NCI-H345 treated with DMSO at 0.1 percent for 48 hours (cell line): ENCODE data around the gene C1QTNF8.

Source experiments
- DNase-seq: peaks from one replicate; lab custom pipeline; 2025; ENCODE audit not compliant: unreplicated experiment; lab: John Stamatoyannopoulos, UW

Gene C1QTNF8

DNA sequence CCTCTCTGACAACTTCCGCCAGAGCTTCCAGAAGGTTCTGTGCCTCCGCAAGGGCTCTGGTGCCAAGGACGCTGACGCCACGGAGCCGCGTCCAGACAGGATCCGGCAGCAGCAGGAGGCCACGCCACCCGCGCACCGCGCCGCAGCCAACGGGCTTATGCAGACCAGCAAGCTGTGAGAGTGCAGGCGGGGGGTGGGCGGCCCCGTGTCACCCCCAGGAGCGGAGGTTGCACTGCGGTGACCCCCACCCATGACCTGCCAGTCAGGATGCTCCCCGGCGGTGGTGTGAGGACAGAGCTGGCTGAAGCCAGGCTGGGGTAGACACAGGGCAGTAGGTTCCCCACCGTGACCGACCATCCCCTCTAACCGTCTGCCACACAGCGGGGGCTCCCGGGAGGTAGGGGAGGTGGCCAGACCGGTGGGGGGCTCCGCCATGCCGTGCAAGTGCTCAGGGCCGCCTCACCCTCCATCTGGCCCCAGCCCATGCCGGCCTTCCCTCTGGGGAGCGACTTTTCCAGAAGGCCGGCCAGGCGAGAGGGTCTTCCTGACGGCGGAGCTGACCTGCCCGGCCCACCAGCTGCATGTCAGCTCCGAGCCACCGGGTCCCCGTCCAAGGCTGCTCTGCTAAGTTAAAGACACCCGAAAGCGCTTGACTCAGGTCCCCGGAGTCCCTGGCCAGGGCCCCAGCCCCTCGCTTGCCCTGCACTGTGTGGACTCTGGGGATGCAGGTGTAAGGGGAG is 16.1 kb downstream of the C1QTNF8 start:
- no peak for DNase-seq

DNA sequence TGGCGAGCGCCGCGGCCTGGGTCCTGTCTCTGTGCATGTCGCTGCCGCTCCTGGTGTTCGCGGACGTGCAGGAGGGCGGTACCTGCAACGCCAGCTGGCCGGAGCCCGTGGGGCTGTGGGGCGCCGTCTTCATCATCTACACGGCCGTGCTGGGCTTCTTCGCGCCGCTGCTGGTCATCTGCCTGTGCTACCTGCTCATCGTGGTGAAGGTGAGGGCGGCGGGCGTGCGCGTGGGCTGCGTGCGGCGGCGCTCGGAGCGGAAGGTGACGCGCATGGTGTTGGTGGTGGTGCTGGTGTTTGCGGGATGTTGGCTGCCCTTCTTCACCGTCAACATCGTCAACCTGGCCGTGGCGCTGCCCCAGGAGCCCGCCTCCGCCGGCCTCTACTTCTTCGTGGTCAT is 16.7 kb downstream of the C1QTNF8 start:
- no peak for DNase-seq

DNA sequence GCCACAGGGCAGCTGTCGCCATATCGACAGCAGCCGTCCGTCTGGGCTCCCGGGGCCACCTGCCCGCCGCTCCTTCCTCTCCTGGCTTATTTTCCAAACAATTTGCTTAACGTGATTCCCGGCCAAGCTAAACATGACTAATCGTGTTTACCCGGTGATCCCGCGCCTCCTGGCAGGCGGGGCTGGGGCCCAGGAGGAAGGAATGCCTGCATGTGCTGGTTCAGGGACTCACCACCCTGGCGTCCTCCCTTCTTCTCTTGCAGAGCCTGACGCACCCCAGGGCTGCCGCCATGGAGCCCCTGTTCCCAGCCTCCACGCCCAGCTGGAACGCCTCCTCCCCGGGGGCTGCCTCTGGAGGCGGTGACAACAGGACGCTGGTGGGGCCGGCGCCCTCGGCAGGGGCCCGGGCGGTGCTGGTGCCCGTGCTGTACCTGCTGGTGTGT is 17.4 kb downstream of the C1QTNF8 start:
- no peak for DNase-seq

DNA sequence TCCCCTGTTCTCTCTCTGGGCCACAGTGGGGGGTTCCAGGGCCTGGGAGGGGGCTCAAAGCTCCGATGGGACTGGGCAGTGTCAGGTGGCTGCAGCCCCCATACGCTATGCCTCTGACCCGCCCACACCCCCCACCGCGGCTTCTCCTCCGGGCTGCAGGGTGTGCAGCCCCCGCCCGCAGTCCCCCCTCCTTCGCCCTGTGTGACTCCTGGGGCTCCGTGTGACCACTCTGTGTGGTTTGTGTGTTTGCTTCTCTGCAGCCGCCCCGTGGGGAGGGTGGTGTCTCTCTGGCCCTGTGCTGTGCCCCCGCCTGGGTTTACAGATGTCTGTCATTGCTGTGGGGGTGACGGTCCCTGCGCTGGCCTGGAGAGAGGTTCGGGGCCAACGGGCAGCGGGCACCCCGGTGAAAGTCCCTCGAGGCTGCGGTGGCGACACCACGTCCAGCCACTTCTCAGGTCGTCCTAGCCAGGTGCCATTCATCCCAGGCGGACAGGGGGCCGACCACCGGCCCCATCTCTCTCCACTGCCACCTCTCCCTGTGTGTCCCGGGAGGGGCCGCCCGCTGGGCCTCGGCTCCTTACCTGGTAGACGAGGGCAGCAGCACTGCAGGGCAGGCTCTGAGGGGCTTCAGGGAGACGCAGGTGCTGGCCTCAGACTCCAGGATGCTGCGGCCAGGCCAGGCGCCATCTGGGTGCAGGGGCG is 18.0 kb downstream of the C1QTNF8 start:
- DNase-seq: no peak

DNA sequence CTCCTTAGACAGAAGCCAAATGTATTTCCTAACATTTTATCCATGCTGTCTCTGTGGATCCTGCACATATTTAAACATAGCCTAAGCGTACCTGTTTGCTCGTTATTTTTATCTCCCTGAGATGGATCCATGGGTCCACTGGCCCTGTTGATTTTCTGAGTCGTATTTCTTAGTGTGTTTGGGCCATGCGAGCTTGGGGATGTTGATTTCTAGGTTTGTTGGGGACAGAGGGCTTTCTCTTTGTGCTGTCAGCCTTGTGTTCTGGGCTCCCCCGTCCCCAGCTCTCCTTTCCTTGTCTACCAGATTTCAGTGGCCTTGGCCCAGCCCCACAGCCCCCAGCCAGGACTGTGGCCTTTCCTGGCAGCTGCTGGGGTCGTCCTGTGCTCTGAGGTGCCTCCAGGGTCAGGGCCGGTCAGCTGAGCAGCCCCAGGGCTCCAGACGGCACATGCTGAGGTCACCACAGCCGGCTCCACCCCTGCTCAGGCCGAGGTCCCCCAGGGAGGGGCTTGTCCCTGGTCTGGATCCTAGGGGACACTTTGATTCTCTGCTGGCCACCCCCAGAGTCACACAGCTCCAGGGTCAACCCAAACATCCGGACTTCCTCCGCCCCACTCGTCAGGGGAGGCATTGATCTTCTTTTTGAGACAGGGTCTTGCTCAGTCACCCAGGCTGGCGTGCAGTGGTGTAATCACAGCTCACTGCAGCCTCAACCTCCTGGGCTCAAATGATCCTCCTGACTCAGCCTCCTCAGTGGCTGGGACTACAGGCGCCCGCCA is 19.1 kb downstream of the C1QTNF8 start:
- DNase-seq: no peak

DNA sequence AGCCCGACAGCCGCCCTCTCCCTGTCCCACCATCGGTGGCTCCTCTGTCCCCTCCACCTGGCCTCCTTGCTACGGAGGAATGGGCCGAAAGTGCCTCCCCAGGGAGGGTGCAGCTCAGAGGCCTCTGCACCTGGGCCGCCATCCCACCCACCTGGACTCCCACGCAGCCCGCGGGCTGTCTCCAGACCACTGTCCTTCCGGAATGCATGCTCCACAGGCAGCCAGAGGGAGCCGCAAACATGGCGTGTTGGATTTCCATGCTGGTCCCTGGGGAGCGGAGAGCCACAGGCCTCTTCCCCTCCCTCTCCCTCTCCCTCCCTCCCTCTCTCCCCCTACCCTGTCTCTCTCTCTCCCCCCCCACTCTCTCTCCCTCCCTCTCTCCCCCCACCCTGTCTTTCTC is 20.5 kb downstream of the C1QTNF8 start:
- no peak for DNase-seq

DNA sequence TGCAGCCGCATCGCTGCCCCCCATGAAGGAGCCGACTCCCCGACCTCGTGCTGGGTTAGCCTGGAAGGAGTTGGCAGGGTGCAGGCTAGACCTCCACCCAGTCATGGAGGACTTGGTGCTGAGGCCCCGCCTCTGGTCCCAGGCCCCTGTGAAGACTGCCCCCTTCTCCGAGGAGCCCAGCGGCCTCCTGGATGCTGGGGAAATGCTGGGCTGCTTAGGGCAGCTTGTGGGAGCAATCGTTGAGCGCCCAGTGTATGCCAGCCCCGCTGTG is 21.7 kb downstream of the C1QTNF8 start:
- DNase-seq: no peak

DNA sequence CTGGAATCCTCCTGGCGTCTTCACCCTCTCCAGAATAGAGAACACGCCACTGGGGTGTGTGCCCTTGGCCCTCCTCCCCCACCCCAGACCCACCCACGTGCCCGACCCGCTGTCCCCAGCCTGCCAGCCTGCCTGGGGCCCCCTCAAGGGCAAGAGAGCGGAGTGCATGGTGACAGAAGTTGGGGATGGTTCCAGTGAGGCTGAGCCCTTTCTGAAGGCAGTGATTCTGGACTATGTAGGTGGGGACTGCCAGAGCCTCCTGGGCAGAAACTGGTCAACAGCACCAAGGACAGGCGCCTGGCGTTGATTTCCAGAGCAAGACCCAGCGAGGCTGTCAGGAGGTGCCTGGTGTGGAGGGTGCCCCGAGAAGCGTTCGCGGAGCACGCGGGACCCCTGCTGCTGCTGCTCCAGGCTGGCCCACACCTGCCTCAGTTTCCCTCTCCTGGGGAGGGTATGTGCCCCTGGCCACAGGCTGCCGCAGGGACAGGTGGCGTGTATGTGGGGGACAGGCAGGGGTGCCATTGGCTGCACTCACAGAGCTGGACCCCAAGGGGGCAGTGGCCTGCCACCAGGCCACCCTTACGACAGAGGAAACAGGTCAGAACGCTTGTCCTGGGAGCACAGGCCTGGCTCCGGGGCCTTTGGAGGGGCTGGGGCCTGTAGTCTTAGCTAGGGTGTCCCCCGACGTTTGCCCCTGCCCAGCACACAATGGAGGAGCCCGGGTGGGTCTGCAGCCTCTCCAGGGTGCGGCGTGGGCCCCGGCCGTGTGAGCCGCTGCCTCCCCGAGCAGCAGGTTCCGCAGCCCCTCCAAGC is 22.3 kb downstream of the C1QTNF8 start:
- no peak for DNase-seq

DNA sequence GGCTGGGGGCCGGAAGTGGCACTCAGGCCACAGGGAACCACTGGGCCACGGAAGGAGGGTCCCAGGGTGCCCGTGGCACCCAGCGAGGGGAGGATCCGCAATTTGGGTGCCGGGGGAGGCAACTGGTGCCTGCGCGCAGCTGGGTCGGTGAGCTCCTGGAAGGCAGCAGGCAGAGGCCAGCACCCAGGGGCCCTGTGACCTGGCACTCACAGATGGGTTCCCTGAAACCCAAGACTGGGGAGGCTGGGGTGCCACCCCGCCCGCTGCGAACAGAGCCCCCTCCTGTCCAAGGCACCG is 22.8 kb downstream of the C1QTNF8 start:
- no peak for DNase-seq

DNA sequence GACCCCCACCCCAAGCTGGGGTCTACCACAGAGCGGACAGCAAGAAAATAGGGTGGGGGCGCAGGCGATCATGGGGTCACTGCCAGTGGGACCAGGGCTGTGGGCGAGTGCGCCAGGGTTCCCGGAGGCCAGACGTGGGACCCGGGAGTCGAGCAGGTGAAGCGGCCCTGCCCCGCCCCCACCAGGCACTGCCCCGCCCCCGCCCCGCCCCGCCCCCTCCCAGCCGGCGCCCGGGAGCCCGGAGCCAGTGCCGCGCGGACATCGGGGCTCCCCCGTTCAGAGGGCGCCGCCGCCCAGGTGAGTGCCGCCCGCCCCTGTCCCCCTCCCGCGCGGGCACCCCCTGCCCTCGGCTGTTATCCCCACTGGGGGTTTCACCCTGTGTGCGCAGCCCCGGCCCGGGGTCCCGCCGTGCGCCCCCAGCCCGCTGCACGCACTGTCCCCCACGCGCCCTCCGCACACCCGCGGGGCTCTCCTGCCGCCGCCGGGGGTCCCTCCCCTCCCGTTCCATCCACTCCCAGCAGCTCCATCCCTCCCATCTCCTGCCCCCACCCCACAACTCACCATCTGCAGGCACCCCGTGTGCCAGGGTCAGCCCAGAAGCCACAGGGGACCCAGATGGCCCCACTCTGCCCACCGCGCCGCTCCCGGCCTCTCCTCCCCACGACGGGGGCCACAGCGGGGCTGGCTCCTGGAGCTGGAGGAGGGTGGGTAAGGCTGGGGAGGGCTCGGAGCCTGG is 23.4 kb downstream of the C1QTNF8 start, which contains the start of gene SSTR5:
TSS of gene SSTR5 (plus strand) at position 222 of the 736 bp plus-strand sequence. CDS start 6,122 bp downstream, outside the sequence.
- DNase-seq: no peak

DNA sequence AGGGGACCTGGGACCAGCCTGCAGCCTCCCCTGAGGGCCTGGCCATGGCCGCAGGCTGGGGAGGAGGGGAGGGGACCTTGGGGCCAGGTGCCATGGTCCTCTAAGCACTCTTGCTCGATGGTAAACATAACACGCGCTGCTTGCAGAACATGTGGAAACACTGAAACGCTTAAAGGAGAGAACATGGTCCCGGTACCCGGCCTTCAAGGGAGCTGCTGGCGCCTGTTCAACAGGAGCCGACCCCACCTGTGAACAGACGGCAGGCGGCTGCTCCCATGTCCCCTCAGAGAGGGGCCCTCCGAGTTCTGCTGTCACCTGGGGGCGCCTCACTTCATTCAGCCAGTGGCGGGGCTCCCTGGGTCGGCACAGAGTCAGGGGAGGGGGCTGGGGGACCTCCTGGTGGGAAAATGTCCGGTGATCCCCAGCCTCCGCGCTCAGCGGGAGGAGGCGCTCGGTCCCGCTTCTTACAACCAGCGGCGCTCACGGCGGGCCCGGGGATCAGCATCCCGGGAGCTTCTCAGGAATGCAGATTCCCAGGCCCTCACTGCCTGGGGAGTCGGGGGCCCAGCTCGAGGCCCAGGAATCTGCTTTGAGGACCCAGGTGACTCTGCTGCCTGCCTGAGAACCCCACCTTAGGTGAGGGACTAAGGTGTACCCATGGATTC is 24.4 kb downstream of the C1QTNF8 start:
- no peak for DNase-seq

DNA sequence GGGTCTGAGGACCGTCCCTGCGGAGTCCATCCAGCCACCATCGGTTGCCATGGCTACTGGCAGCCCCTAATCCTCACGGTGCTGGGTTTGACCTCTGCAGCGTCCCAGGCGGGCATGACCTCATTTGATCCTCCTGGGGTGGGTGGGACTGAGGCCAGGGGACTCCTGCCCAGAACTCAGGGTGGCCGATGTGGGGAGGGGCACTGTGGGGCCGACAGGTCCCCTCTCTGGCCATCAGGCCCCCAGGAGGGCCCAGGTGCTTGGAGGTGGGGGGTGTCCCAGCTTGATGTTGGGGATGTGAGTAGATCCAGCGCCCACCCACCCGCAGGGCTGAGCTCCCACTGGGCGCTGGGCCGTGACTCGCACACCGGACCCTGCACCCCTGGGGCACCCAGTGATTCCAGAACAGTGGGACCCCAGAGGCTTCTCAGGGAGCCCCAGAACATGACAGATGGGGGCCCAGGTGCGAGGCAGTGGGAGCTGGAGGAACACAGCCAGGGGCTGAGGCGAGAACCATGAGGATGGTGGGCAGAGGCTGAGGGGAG is 25.1 kb downstream of the C1QTNF8 start:
- no peak for DNase-seq

DNA sequence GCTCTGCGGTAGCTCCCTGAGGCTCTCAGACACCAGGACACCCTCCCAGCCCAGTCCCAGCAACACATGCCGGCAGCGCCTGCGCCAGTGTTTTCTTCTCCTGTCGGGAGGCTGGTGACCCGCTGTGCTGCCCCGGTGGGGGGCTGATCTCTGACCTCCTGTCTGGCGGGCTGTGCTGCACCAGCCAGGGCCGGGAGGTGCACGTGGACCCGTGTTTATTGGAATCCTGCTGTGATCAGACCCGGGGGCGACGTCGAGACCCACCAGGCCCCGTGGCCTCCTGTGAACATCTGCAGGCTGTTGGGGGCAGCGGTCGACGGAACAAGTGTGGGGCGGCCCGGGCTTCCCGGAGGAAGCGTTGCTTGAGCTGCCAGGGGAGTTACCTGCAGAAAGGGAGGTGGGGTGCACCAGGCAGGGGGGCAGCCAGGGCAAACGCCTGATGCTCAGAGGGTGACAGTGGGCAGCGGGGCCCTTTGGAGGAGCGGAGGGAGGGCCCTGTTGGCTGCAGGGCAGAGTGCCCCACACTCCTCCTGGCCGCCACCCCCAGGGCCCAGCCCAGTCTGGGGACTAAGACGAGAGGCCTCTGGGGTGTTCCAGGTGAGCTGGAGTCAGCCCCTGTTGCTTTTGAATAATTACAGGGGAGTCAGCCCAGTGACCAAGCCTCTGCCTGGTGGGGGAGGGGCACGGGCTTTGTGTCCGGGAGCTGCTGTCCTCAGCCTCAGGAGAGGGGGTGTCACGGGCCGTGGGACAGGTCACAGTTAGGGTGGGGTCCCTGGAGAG is 25.8 kb downstream of the C1QTNF8 start:
- DNase-seq: no peak

DNA sequence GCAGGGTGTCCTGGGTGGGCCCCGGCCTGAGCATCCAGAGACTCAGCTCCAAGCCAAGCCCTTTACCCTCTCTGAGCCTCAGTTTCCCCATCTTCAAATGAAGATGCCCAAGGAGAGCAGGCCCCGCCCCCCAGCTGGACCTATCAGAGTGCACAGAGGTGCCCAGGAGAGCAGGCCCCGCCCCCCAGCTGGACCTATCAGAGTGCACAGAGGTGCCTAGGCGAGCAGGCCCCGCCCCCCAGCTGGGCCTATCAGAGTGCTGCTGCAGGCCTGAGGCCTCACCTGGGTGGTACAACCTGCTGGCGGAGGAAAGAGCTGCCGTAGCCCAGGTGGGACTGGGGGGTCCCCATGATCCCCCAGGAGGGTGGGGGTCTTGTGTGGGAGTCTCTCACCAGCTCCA is 26.9 kb downstream of the C1QTNF8 start:
- DNase-seq: no peak

DNA sequence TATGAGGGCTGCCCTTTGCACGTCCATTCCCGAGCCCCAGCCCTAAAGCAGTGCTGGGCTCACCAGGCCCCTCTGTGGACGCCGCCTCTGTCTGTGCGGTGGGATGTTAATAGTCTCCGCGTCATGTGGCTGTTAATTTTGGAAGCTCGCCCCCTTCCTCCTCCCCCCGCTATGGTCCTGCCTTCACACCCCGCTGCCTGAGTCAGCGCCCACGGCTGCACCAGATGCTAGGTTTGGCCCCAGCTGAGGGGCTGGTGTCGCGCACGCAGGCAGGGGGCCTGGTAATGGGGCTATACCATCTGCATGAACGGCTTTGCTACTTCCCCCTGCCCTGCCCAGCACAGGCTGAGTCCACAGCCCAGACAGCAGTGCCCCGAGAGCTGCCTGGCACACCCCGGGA is 27.6 kb downstream of the C1QTNF8 start:
- DNase-seq: no peak

DNA sequence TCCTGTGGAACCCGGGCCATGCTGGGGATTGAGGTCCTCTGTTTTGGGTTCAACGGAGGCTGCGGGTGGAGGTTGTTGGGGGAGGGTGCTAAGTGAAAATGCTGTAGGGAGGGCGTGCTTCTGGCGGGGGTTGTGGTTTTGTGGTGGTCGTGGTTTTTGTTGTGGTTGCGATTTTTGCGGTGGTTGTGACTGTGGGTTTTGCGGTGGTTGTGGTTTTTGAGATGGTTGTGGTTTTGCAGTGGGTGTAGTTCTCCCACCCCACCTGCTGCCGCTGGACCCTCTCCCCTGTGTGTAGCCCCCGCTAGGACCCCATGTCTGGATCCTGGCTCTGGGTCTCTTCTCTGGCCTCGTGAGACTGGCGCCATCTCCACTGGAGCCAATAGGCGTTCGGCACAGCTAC is 28.4 kb downstream of the C1QTNF8 start:
- DNase-seq: no peak

DNA sequence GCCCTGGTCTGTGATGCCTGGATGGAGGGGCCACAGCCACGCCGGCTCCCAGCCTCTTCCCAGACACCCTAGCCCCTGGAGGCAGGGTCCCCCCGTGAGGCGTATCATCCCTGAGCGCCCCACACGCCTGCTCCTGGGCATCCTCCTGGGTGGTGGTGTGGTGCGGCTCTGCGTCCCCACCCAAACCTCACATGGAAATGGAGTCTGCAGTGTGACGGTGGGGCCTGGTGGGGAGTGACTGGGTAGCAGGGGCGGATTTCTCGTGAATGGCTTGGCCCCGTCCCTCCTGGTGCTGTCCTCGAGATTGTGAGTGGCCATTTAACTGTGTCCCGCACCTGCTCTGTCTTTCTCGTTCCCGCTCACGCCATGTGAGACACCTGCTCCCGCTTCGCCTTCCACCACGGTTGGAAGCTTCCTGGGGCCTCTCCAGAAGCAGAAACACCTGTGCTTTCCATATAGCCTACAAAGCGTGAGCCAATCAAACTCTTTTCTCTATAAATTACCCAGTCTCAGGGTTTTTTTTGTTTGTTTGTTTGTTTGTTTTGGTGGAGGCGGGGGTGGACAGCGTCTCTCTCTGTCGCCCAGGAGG is 29.4 kb downstream of the C1QTNF8 start:
- peak; percentile 54 for DNase-seq

DNA sequence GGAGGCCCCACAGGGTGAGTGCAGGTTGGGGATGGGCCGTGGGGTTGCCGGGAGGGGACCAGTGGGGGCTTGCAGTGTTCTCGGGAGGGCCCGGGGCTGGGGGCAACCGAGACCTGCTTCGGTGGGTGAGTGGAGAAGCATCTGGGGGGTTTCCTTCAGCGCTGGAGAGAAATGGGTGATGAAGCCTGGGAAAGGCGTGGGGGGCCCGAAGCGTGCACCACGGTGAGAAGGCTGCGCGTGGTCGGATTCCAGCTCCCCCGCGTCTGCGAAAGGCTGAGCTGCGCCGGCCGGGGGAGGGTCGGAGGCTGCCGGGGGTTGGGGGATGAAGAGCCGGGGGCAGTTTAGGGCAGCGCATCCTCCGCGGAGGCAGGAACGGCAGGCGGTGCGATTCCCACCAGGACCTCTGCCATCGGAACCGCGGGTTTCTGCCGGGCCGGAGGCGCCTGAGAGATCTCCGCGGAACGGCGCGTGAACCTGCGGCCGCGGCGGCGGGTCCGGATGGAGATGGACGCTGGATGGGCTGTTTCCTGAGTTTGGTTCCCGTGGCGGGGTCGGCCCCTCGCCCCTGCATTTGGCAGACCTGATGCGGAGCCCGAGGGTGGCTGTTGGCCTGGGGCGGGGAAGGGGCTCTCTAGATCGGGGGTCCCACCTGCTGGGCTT is 30.4 kb downstream of the C1QTNF8 start:
- DNase-seq: no peak
